ENCODE results near the gene MAB21L1. TPM values are rescaled to one million over a fixed set of nuclear protein-coding genes. Genes with fewer than 3 reads are reported as not detected.

Gene MAB21L1
- total RNA-seq, 1 experiment from 2014 or later: not detected

DNA sequence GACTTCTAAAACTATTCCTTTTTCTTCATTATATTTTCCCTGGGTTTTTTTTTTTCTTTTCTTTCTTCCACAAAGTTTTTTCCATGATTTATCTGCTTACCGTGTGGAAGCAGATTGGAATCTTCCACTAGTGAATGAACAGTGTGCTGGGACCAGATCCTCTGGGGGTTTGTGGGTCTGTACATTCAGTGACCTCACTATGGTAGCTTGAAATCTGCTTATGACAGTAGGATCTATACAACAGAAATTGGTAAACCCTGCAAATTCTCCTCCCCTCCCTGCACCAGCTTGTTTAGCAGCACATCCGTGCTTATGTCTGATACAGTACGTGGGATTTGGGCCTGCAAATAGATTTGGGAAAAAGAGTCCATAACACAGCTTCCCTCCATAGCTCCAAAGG, 26.0 kb upstream of the MAB21L1 start:
- Histone ChIP-seq H3T11ph (ENCODE audit: low read length) (no peak overlapping the region), H2AK5ac (ENCODE audit: insufficient read length, low read length) (no peak overlapping the region), H3K27me3 (ENCODE audit: insufficient read depth, low read length) (no peaks in the 10 kb centered on the region), H3K79me2 (ENCODE audit: insufficient read depth, low read length) (no peaks in the 10 kb centered on the region), H4K91ac (ENCODE audit: insufficient read length, low read depth, low read length) (no peak overlapping the region), H3K79me1 (ENCODE audit: insufficient read depth, low read depth, low read length, poor library complexity, severe bottlenecking) (no peaks in the 10 kb centered on the region), H2BK15ac (ENCODE audit: low read depth, low read length) (no peak overlapping the region), H4K20me1 (ENCODE audit: control insufficient read depth, insufficient read depth, insufficient read length) (no peaks in the 10 kb centered on the region), H3K4me2 (ENCODE audit: insufficient read depth, insufficient read length, low read length) (no peak overlapping the region), H3K9me3 (ENCODE audit: control insufficient read depth, low read depth, low read length) (no peaks in the 10 kb centered on the region), H4K5ac (ENCODE audit: insufficient read length, low read depth, low read length) (no peak overlapping the region), H2BK5ac (ENCODE audit: insufficient read length, low read length) (no peak overlapping the region), H3K27ac (ENCODE audit: insufficient read length, low read depth, low read length) (no peak overlapping the region), H4K8ac (replicated peaks; ENCODE audit: insufficient read length, low read depth, low read length) (no peak overlapping the region), H3K56ac (ENCODE audit: insufficient read length, low read depth, low read length) (no peak overlapping the region), H3K23me2 (ENCODE audit: insufficient read length, low read depth, low read length, poor library complexity, severe bottlenecking) (no peaks in the 10 kb centered on the region), H3K4ac (ENCODE audit: low read depth, low read length) (no peak overlapping the region), H2BK12ac (ENCODE audit: insufficient read length, low read depth, low read length) (no peak overlapping the region), H3K4me1 (ENCODE audit: insufficient read depth, low read length) (no peaks in the 10 kb centered on the region), H2AFZ (ENCODE audit: low read length) (no peak overlapping the region), H3K23ac (ENCODE audit: insufficient read length, low read depth, low read length) (no peak overlapping the region), H2BK120ac (ENCODE audit: low read depth, low read length, poor library complexity, severe bottlenecking) (no peak overlapping the region), H3K14ac (ENCODE audit: insufficient read depth, low read length) (no peak overlapping the region), H2BK20ac (ENCODE audit: low read depth, low read length, poor library complexity, severe bottlenecking) (no peak overlapping the region), H3K18ac (ENCODE audit: insufficient read length, low read depth, low read length) (no peak overlapping the region), H3K9ac (ENCODE audit: extremely low read depth, insufficient read length, low read length) (no peak overlapping the region)
- Mint-ChIP-seq H3K4me3 (no peak overlapping the region), H3K9me3 (no peaks in the 10 kb centered on the region), H3K4me1 (peaks cover 0 to 5% of the 10 kb centered on the region in 2 experiments; a peak in 2 of 4 replicates), H3K36me3 (ENCODE audit: insufficient read depth in 1 of 3, low read depth in 3 of 3) (no peaks in the 10 kb centered on the region), H3K27ac (no peak overlapping the region; a peak in 1 of 7 replicates), H3K27me3 (ENCODE audit: low read depth) (no peaks in the 10 kb centered on the region)
- WGBS (ENCODE audit: extremely low coverage, insufficient read length, low lambda C conversion rate): no CpG with 5 or more reads among the region's 3 CpGs
- no peak for DNase-seq
- TF ChIP-seq, protein P1, sequence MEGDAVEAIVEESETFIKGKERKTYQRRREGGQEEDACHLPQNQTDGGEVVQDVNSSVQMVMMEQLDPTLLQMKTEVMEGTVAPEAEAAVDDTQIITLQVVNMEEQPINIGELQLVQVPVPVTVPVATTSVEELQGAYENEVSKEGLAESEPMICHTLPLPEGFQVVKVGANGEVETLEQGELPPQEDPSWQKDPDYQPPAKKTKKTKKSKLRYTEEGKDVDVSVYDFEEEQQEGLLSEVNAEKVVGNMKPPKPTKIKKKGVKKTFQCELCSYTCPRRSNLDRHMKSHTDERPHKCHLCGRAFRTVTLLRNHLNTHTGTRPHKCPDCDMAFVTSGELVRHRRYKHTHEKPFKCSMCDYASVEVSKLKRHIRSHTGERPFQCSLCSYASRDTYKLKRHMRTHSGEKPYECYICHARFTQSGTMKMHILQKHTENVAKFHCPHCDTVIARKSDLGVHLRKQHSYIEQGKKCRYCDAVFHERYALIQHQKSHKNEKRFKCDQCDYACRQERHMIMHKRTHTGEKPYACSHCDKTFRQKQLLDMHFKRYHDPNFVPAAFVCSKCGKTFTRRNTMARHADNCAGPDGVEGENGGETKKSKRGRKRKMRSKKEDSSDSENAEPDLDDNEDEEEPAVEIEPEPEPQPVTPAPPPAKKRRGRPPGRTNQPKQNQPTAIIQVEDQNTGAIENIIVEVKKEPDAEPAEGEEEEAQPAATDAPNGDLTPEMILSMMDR (conservative IDR thresholded peaks at IDR 0.05): no peak

Data from H9 (cell line).